ENCODE measurements around the gene FAM20A. TPM values are rescaled to one million over a fixed set of nuclear protein-coding genes. Genes with fewer than 3 reads are reported as not detected.

The FAM20A gene
- polyA plus RNA-seq, 10 donors: 6.7 to 14.3 (median 7.9) TPM

- no peak for DNase-seq
Measured at GRCh38 chr17:68611353-68612208, 10.4 kb upstream of the FAM20A start.

DNA sequence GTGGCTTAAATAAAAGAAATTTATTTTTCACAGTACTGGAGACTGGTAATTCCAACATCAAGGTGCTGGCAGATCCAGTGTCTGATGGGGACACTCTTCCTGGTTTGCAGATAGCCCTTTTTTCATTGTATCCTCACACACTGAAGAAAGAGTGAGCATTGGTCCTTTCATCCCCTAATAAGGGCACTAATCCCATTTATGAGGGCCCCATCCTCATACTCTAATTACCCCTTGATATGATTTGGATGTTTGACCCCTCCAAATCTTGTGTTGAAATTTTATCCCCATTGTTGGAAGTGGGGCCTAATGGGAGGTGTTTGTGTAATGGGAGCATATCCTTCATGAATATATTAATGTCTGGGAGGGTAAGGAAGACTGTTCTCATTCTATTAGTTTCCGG lies 9.4 kb upstream of the FAM20A start:
- DNase-seq: no peak

DNA sequence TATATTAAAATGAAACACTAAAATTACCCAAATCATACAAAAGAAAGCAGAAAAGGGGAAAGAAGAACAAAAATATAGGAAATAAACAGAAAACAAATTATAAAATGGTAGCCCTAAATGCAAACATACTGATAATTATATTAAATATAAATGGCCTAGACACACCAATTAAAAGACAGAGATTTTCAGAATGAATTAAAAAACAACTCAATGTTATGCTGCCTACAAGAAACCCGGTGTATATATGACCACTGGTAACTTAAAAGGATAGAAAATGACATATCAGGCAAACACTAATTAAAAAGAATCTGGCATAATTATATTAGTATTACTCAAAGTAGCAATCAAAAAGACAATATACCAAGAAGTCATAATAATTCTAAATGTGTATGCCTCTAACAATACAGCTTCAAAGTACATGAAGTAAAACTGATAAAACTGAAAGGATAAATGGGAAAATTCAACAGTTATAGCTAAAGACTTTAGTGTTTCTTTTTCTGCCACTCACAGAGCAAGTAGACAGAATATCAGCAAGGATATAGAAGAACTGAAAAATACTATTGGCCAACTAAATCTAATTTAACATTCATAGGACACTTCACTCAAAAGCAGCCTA lies 7.5 kb upstream of the FAM20A start:
- no peak for DNase-seq

DNA sequence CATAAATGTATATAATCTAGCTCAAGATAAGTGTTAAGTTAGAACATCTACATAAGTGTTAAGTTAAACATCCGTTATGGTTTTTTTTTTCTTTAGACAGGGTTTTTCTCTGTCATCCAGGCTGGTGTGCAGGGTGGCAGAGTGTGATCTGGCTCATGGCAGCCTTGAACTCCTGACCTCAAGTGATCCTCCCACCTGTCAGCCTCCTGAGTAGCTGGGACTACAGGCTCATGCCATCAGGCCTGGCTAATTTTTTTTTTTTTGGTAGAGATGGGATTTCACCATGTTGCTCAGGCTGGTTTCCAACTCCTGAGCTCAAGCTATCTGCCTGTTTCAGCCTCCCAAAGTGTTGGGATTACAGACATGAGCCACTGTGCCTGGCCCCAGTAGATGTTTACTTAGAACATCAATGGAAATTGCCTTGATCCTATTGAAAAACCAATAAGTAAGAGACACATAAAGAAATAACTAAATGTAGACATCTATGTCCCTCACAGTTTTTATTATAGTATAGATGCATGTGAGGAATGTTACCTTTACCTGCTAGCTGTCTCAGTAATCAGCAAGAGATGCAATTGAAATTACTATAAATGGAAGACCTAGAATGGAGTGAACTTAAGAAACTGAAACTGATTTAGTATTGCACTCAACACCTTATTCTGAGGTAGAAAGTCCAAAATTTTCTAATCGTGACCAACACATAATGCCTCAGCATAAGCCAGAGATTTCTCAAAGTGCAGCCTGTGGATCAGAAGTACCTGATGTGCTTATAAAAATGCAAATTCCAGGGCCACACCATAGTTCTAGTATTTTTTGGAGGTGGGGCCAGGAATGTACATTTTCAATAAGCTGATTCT lies 5.5 kb upstream of the FAM20A start:
- DNase-seq: no peak

DNA sequence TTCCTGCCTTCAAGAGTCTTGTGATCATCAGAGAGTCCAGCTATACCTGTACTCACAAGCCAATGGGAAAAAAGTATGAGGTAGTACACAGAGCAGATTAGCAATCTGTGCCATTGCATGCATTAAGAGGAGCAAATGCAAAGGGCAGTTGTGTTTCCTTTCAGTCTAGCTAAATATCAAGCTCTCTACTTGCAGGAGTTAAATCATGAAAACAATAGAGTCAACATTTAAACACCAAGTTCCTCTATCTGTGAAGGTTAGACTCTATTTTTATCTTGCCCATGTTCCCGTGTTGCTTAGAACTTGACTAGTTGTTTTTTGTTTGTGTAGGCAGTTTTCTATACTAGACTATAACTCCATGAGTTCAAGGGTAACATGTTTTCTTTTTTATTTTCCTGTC lies 4.7 kb upstream of the FAM20A start:
- DNase-seq: no peak

GRCh38 chr17:68603656-68604055 lies 2.5 kb upstream of the FAM20A start:
- no peak for DNase-seq

GRCh38 chr17:68603027-68603426 lies 1.9 kb upstream of the FAM20A start:
- peak in 1 of 3 donors; percentile 41 for DNase-seq

DNA sequence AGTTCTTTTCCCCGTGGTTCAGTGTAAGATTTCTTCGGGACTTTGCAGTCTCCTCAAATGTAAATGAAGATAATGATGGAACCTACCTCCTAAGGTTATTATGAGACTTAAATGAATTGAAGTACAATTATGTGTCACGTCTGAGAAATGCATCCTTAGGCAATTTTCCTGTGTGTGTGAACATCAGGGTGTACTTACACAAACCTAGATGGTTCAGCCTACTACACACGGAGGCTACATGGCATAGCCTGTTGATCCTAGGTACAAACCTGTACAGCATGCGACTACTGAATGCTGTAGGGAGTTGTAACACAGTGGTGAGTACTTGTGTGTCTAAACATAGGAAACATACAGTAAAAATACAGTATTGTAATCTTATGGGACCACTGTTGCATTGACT lies 1.1 kb upstream of the FAM20A start:
- no peak for DNase-seq

GRCh38 chr17:68601565-68602288 lies 560 bp upstream of the FAM20A start:
- peak in 1 of 3 donors; percentile 66 for DNase-seq

DNA sequence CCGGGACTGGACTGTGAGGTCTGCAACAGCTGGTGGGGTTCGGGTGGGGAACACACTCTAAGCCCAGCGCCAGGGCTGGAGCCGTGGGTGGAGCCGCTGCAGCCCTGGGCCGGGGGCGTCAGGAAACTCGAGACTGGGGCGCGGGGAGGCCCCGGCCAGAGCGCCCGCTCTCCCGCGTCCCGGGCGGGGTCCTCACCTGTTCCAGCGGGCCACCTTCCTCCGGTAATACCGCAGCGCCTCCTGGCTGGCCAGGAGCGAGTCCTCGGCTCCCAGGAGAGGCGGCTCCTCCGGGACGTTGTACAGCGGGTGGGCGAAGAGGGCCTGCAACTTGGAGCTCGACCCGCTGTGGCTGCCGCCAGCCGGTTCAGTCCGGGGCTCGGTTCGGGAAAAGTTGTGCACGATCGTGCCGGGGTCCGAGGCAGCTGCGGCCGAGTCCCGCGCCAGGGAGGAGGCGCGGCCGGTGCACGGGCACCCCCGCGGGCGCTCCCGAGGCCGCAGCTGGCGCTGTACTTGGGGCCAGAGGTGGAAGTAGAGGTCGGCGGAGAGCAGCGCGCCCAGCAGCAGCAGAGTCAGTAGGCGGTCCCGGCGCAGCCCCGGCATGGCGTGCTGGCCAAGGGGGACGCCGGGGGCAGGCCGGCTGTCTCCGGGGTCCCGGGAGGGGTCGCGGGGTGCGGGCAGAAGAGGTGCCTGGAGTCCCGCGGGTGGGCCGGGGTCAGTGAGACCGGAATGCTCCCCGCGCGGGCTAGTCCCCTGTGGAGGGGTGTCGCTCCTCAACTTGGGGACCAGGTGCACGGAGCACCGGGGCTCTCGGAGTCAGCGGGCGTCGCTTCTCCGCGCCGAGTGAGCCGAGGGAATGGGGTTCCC lies 868 bp downstream of the FAM20A start:
- DNase-seq: peak in 1 of 3 donors; percentile 83

GRCh38 chr17:68599552-68600066 lies 1.6 kb downstream of the FAM20A start:
- DNase-seq: peak in 1 of 3 donors; percentile 78

GRCh38 chr17:68599091-68599490 lies 2.1 kb downstream of the FAM20A start:
- peak in 2 of 3 donors; percentile 60 to 82 for DNase-seq

DNA sequence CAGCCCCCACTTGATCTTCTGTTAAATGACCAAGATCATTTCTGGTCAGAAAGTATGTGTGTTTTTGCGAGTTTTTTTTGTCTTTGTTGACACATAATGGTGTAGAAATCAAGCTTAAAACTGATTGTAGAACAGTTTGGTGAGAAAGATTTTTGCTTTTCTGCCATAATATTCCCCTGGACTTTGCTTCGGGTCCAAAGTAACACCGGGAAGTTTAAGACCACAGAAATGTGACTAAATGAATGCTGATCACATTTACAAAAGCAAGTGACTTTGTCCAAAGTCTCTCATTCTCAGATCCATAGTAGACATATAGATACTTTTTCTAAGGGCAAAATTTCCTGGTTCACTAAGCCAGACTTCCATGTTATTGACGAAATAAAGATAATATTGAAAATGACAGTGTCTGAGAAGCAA lies 2.6 kb downstream of the FAM20A start:
- no peak for DNase-seq

DNA sequence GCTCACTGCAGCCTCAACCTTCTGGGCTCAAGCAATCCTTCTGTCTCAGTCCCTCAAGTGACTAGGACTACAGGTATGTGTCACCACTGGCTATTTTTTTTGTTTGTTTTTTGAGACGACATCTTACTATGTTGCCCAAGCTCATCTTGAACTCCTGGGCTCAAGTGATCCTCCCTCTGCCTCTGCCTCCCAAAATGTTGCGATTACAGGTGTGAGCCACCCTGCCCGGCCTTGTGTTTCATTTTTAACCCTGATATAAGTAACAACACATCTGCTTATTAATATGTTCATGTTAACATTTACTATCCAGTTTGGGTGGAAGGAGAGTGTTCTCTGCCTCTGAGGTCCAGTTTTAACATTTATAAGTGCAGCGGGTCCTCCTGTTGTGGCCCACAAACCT lies 3.1 kb downstream of the FAM20A start:
- no peak for DNase-seq

- no peak for DNase-seq
Measured at GRCh38 chr17:68596411-68596945, 4.7 kb downstream of the FAM20A start.

DNA sequence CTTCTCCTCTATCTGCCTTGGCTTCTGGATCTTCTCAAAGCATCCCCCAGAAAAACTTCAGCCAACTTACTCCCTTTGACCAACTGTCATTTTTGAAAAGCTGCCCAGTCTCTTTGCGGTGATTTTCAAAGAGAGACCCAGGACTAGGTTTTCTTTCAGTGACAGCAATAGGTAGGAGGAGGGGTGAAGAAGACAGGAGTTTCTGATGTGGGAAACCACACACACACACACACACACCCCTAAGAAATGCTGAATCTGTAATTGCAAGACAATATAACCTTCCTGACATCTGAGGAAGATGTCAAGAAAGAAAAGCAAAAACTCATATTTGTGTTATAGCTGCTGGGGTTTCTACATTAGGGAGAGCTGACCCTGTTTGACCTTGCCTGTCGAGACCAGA lies 5.2 kb downstream of the FAM20A start:
- no peak for DNase-seq

- DNase-seq: peak in 1 of 3 donors; percentile 61
Measured at GRCh38 chr17:68595496-68595895, 5.7 kb downstream of the FAM20A start.

DNA sequence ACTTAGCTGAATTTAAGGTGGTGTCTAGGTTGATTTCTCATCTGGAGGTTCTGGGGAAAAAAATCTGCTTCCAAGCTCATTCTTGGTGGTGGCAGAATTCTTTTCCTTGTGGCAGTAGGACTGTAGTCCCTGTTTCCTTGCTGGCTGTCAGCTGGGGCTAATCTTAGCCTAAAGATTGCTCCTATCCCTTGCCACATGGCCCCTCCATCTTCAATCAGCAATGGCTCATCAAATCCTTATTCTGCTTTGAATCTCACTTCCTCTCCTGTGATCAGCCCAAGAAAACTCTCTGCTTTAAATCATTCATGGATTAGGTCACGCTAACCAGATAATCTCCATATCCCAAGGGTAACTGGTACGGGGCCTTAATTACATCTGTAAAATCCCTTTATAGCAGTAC lies 6.6 kb downstream of the FAM20A start:
- DNase-seq: no peak

DNA sequence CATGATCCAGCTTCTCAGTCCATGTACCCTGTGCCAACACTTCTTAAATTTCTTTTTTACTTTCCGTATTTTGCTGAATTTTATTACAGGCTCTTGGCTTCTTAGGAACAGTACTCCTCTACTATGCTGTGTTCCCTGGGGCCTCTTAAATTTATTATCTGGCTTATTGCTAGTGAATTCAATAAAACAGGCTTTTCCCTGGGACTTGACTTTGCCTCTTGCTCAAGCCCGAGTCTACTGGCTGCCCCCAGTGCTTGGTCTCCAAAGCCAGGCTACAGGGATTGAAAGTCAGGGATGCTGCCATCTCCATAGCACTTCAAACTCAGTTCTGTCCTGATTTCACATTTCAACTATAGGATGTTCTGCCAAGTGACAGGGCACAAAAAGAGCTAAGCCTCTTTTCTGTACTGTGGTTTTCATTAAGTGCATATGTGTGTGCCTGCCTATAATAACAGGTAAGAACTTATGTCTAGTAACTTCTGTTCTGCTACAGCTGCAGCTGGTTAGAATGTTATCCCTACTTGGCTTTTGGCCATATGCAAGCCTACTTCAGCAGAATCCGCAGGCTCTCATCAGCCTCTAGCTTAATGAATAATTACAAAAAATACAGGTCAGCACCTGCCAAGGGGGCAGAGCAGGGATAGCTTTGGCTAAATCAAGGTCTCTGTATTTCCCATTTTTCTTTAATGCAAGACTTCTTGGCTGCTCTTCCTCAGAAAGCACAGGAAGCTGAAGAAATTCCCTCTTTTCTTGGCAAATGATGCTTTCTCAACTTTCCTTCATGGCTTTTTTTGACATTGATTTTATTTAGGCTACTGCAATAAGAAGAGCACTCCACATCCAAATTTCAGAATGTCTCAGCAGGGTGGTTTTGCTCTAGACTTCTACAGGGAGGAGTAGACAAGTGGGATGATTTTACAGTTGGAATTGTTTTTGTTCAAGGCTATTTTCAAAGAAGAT lies 8.2 kb downstream of the FAM20A start:
- DNase-seq: peak in 2 of 3 donors; percentile 71 to 90

All from muscle of back (tissue), 11 donors.